Measurements from ENCODE around the gene HELZ2.

- TF ChIP-seq, protein P1, sequence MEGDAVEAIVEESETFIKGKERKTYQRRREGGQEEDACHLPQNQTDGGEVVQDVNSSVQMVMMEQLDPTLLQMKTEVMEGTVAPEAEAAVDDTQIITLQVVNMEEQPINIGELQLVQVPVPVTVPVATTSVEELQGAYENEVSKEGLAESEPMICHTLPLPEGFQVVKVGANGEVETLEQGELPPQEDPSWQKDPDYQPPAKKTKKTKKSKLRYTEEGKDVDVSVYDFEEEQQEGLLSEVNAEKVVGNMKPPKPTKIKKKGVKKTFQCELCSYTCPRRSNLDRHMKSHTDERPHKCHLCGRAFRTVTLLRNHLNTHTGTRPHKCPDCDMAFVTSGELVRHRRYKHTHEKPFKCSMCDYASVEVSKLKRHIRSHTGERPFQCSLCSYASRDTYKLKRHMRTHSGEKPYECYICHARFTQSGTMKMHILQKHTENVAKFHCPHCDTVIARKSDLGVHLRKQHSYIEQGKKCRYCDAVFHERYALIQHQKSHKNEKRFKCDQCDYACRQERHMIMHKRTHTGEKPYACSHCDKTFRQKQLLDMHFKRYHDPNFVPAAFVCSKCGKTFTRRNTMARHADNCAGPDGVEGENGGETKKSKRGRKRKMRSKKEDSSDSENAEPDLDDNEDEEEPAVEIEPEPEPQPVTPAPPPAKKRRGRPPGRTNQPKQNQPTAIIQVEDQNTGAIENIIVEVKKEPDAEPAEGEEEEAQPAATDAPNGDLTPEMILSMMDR (conservative IDR thresholded peaks at IDR 0.05; ENCODE audit: low read depth in 2 of 2): no peak
- TF ChIP-seq CREB1 (CRISPR knock-in tag; IDR thresholded peaks at IDR 0.05; ENCODE audit: low read depth) (no peak), NANOG (IDR thresholded peaks at IDR 0.05; ENCODE audit: borderline replicate concordance) (no peak), STAT1 (IDR thresholded peaks at IDR 0.05; ENCODE audit: unreplicated experiment) (no peak), EZH2 (IDR thresholded peaks at IDR 0.05; ENCODE audit: low read depth, unreplicated experiment) (no peak), EZH2phosphoT487 (IDR thresholded peaks at IDR 0.05; ENCODE audit: unreplicated experiment) (no peak)
These were observed 1.8 kb downstream of the HELZ2 start for GRCh38 chr20:63572071-63572787.
